OCI-M1 (cell line): ENCODE measurements around the gene IL17RD.
"Not testable (repeated sequence)": the region's sequence is repeated elsewhere in the genome, so short reads cannot be mapped to it uniquely, and the experiment has no call there.

Experiments
- DNase-seq: peaks from one replicate; lab custom pipeline; 2025; lab: John Stamatoyannopoulos, UW

The IL17RD gene

GRCh38 chr3:57093489-57093888 lies 71.7 kb downstream of the IL17RD start:
- DNase-seq = no peak

GRCh38 chr3:57091521-57092273 lies 73.5 kb downstream of the IL17RD start:
- no peak for DNase-seq

- DNase-seq = no peak
Measured at GRCh38 chr3:57089043-57089442, 76.1 kb downstream of the IL17RD start.

GRCh38 chr3:57088503-57088902 lies 76.7 kb downstream of the IL17RD start:
- DNase-seq = no peak

GRCh38 chr3:57087361-57088092 lies 77.6 kb downstream of the IL17RD start:
- no peak for DNase-seq

- no peak for DNase-seq
Measured at GRCh38 chr3:57086201-57086600, 79.0 kb downstream of the IL17RD start.

- no peak for DNase-seq
Measured at GRCh38 chr3:57085211-57085610, 79.9 kb downstream of the IL17RD start.

- not testable (repeated sequence) for DNase-seq
Measured at GRCh38 chr3:57083266-57083995, 81.7 kb downstream of the IL17RD start.

GRCh38 chr3:57082481-57082880 lies 82.7 kb downstream of the IL17RD start:
- no peak for DNase-seq

- no peak for DNase-seq
Measured at GRCh38 chr3:57081173-57081572, 84.0 kb downstream of the IL17RD start.

- DNase-seq = no peak
Measured at GRCh38 chr3:57080171-57080570, 85.0 kb downstream of the IL17RD start.

- no peak for DNase-seq
Measured at GRCh38 chr3:57079474-57079831, 85.7 kb downstream of the IL17RD start.

GRCh38 chr3:57078635-57079473 lies 86.3 kb downstream of the IL17RD start:
- DNase-seq = no peak

GRCh38 chr3:57078344-57078634 lies 86.9 kb downstream of the IL17RD start:
- DNase-seq = peak; percentile 5

GRCh38 chr3:57077630-57078343 lies 87.4 kb downstream of the IL17RD start:
- DNase-seq = no peak

GRCh38 chr3:57076422-57076951 lies 88.7 kb downstream of the IL17RD start:
- DNase-seq = no peak

GRCh38 chr3:57074135-57074534 lies 91.0 kb downstream of the IL17RD start:
- no peak for DNase-seq

- DNase-seq = no peak
Measured at GRCh38 chr3:57073628-57074027, 91.5 kb downstream of the IL17RD start.

GRCh38 chr3:57069503-57069902 lies 95.7 kb downstream of the IL17RD start:
- no peak for DNase-seq

GRCh38 chr3:57068437-57069089 lies 96.6 kb downstream of the IL17RD start:
- DNase-seq = peak; percentile 44

GRCh38 chr3:57066471-57066870 lies 98.7 kb downstream of the IL17RD start:
- no peak for DNase-seq
